Esophagus squamous epithelium (tissue), 4 donors: ENCODE data around the gene POMP.

Source experiments
- CTCF ChIP-seq, 6 experiments: fragments of 450-650 bp in 4 of 6; fragments of 200-600 bp in 2 of 6; sonication (generic) in 2 of 6; IDR thresholded peaks; one replicate each; pipeline ENCODE4 v1.5.1; 2016 to 2019; ENCODE audit warnings: antibody characterized with exemption in 6 of 6, mild to moderate bottlenecking in 4 of 6, moderate library complexity in 4 of 6
- POLR2A ChIP-seq, 4 donors: fragments of 450-650 bp; IDR thresholded peaks; one replicate each; pipeline ENCODE4 v1.6.1; 2017; ENCODE audit warnings: antibody characterized with exemption in 4 of 4, mild to moderate bottlenecking in 4 of 4, moderate library complexity in 3 of 4

GRCh38 chr13:28704282-28704681 is 45.4 kb downstream of the POMP start:
- TF ChIP-seq CTCF (IDR thresholded peaks at IDR 0.05) (no peak), POLR2A (IDR thresholded peaks at IDR 0.05) (no peak)
